Smooth muscle cell of the coronary artery (primary cell): ENCODE results near the gene VASH1. TPM values are rescaled to one million over a fixed set of nuclear protein-coding genes. Genes with fewer than 3 reads are reported as not detected.

Experiments used
- total RNA-seq: library from RNA; depleted of rRNA; stranded (reverse); fragments of >200 nt; gene quantifications from 2 replicates; pipeline ENCODE4 v1.2.3, GENCODE V29; 2014; ENCODE audit warnings: low replicate concordance

Gene VASH1
- total RNA-seq = 2.8 and 3.8 TPM in 2 replicates

DNA sequence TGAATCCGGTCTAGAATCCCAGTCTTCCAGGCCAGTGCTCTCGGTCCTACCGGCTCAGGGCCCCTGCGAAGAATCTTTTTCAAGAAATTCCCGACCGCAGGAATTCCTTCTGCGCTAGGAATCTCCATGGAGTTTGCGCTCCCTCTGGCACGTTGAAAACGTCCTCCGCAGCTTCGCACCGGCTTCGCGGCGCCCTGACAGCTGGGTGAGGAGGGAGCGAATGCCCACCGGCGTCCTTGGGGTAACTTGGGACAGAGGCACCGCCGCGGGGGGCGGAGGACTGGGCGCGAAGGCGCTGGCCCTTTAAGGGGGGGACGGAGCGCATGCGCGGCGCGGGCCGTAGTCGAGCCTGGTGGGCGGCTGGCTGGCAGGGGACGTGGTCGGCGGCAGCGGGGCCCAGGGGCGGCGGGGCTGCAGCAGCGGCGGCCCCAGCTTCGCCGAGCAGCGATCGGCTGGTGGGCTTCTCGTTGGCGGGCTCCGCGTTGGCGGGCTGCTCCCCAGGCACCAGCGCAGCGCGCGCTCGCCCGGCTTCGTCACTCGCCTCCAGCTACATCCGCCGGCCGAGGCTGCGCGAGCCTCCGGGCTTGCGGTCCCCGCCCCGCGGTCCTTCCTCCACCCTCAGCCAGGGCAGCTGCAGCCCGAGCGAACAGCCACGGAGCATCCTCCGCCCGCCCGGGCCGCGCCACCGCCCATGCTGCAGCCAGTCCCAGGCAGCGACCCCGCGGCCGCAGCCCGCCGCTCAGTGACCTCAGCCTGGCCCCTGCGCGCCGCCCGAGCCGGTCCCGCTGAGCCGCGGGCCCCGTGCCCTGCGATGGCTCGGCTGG is at the start of gene VASH1:
Gene VASH1 (plus strand): TSS at position 333 of the 824 bp plus-strand sequence. CDS start 1,354 bp downstream, outside the sequence.

DNA sequence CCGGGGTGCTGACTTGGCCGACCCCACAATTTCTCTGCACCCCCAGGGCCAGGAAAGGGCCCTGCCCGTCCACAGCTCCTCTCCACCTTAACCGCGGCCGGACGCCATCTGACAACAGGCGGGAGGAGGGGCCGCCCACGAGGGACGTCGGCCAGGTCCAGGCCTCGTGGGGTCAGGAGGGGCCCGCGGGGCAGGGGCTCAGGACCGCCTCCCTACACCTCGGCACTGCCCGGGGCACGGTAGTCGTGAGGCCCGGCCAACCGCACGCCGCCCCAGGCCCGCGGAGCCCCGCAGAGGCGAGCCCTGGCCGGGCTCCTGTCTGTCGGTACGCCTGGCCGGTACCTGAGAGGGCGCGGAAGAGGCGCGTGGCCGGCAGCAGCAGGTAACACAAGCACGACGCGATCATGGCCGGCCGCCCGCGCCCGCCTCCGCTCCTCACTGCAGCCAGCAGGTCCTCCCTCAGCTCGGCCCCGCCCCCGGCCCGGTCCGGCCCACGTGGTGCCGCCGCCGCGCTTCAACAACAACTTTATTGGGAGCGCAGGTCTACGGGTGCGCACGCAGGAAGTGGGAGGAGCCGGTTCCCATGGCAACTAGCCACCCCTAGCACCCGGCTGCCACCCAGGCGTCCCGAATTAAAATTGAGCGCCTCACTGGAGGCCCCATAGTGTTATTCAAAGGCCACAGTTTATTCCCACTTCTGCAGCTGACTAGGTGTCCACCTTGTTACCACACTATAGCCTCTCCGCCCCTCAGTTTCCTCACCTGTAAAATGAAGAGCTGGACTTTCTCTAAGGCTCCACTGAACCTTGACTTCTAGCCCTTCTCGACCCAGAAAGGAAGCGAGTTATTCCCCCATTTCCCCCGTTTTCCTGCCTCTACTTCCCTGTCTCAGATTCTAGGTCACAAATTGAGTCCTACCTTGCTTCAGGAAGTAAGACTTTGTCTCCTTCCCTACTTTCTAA is 51.4 kb downstream of the VASH1 start, which contains the start of gene ANGEL1:
Gene ANGEL1 (minus strand): TSS at position 461 of the 962 bp plus-strand sequence. CDS start 55 bp downstream, at position 406.

DNA sequence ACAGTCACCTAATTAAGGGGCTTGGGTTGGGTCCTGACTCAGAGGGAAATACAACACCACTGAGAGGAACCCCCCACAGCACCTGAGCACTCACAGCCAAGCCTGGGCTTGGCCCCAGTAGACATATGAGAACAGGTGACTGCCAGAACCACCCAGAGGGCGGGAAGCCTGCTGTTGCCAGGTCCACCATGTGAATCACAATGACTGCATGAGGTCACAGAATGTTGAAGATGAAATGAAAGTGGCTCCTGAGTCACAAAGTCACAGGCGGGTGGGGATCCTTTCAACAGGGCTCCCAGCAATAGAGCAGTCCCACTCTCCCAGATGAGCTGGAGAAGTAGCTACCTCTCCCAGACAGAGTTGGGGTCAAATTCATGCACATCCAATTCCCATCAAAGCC is 64.9 kb downstream of the VASH1 start, which contains the start of gene LRRC74A:
Gene LRRC74A (plus strand): TSS at position 287 of the 400 bp plus-strand sequence. CDS start 290 bp downstream, outside the sequence.

Other genes starting within 250 kb of the VASH1 start
- 3.9 and 4.9 TPM in 2 replicates for gene ANGEL1, start 51.4 kb downstream of the VASH1 start, total RNA-seq
- not detected in 2 replicates for gene LRRC74A, start 64.9 kb downstream of the VASH1 start, total RNA-seq